ENCODE data around the gene OIP5.
"Not testable (repeated sequence)": the region's sequence is repeated elsewhere in the genome, so short reads cannot be mapped to it uniquely, and the experiment has no call there.

Gene OIP5

DNA sequence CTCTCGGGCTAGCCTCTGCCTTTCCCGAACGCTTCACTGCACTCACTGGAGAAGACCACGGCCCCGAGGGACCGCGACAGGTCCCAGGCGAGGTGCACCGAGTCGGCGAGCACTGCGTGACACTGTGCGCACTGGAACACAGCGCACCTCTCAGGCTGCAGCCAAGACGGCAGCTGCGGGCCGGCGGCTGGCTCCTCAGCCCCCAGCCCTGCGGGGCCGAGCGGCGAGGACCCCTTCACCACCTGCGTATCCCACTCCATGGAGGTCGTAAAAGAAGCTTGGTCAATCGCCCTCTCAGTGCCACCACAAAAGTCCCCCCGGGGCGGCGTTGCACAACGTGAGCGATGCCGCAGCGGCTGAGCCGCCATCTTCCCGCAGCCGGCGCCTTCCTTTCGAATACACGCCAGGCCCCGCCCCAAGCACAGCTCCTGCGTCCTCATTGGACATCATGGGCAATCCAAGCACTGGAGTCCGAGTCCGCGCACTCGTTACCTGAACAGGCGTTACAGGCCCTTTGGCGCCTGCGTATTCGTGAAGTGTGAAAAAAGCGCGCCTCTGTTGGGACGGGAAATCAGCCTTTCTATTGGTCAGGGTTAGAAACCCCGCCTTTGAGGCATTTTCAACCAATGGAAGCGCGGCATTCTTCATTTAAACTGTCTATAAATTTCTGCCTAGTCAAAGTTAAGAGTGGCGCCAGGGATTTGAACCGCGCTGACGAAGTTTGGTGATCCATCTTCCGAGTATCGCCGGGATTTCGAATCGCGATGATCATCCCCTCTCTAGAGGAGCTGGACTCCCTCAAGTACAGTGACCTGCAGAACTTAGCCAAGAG, at the start of gene OIP5, which contains the start of gene NUSAP1:
TSS of gene OIP5 (minus strand) at position 398 of the 832 bp plus-strand sequence. CDS start at position 368, 30 bp downstream.
TSS of gene NUSAP1 (plus strand) at position 688 of the 832 bp plus-strand sequence. CDS start at position 765, 77 bp downstream.
- DNase-seq = peak; percentile 90

- DNase-seq = no peak
Observed at GRCh38 chr15:41377978-41378377, 45.6 kb upstream of the OIP5 start.

DNA sequence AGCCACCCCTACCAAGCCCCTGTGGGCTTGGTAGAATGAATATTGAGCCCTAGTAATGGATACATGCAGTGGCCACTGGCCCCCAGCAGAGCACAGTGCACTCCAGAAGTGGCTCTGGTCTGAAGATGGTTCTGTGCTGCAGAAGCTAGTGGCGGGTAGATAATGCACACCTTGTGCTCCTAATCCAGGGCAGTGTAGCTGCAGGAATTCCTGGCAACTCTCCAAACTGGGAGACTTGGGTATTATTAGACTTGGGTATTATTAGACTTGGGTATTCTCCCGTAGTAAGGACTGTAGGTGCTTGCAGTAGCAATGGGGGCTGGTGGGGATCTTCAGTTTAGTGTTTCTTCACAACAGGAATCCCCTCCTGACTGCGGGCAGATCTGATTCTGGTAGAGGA, 35.0 kb upstream of the OIP5 start:
- DNase-seq = no peak

- no peak for DNase-seq
Observed at GRCh38 chr15:41354371-41354770, 22.0 kb upstream of the OIP5 start.

- no peak for DNase-seq
Observed at GRCh38 chr15:41350057-41350717, 17.8 kb upstream of the OIP5 start.

DNA sequence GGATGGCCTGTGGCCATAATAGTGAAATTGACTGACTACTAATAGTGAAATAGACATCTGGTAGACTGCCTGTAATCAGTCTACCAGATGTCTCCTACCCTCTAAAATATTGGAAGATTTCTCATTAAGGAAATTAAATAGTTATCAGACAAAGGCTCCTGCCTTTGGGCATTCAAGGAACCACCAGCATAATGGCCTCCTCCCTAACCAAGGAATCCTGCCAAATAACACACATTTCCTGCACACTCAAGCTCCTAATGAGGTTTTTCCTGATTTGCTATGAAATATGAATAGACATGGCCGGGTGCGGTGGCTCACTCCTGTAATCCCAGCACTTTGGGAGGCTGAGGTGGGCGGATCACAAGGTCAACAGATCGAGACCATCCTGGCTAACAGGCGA, 14.8 kb upstream of the OIP5 start:
- DNase-seq = no peak

- no peak for DNase-seq
Observed at GRCh38 chr15:41341519-41341918, 9.1 kb upstream of the OIP5 start.

- no peak for DNase-seq
Observed at GRCh38 chr15:41340189-41340695, 7.9 kb upstream of the OIP5 start.

GRCh38 chr15:41337631-41338522, 5.5 kb upstream of the OIP5 start:
- DNase-seq = no peak

- DNase-seq = no peak
Observed at GRCh38 chr15:41337047-41337446, 4.7 kb upstream of the OIP5 start.

GRCh38 chr15:41336549-41336948, 4.2 kb upstream of the OIP5 start:
- DNase-seq = no peak

- DNase-seq = no peak
Observed at GRCh38 chr15:41334293-41335120, 2.1 kb upstream of the OIP5 start.

DNA sequence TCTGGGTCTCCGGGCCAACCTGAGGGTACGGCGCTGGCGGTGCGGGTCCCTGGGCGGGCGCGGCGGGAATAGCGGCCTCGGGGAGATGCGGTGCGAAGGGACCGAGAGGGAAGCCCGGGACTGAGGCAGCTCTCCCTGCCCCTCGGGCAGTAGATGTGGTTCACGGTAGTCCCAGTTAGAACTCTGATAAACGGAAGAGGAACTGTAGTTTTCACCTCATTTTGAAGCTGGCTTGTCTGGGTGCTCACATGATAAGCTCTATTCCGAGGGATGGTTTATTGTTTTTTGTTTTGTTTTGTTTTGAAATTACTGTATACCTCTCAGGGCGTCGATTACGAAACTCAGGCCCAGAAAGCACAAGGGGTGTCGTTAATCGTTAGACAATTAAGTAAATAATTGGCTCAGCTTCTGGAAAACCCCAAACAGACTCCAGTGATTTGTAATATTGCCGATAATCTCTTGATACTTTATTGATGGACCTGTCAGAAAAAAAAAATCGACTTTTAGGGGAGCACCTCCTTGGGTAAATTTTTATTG, 703 bp upstream of the OIP5 start:
- DNase-seq = peak; percentile 41

GRCh38 chr15:41331833-41332193, 578 bp downstream of the OIP5 start:
- no peak for DNase-seq

DNA sequence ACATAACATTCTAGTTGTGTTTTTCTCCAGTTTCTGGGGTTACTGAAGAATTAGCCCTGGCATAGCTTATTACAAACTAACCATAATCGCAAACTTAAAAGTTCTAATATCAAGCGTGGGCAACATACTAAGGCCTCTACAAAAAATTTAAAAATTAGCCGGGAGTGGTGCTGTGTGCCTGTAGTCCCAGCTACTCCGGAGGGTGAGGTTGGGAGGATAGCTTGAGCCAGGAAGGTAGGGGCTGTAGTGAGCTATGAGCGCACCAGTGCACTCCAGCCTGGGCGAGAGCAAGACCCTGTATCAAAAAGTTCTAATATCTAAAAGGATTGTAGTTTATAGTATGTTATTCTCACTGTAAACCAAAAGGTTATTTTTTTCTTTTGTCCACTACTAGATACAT, 1.1 kb downstream of the OIP5 start:
- DNase-seq = no peak

DNA sequence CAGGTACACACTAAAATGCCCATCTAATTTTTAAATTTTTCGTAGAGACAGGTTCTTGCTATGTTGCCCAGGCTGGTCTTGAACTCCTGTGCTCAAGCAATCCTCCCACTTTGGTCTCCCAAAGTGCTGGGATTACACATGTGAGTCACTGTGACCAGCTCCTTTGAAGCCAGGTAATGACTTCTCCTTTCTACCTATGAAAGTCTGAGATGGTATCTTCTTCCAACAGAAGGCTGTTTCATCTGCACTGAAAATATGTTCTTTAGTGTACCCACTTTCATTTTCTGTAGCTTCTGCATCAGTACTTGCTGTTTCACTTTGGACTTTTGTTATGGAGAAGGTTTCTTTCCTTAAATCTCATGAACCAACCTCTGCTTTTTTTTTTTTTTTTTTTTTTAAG, 8.8 kb downstream of the OIP5 start:
- DNase-seq = no peak

DNA sequence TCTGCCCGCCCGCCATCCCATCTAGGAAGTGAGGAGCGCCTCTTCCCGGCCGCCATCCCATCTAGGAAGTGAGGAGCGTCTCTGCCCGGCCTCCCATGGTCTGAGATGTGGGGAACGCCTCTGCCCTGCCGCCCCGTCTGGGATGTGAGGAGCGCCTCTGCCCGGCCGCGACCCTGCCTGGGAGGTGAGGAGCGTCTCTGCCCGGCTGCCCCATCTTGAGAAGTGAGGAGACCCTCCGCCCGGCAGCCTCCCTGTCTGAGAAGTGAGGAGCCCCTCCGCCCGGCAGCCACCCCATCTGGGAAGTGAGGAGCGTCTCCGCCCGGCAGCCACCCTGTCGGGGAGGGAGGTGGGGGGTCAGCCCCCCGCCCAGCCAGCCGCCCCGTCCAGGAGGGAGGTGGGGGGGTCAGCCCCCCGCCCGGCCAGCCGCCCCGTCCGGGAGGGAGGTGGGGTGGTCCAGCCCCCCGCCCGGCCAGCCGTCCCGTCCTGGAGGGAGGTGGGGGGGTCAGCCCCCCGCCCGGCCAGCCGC, 11.5 kb downstream of the OIP5 start:
- not testable (repeated sequence) for DNase-seq

DNA sequence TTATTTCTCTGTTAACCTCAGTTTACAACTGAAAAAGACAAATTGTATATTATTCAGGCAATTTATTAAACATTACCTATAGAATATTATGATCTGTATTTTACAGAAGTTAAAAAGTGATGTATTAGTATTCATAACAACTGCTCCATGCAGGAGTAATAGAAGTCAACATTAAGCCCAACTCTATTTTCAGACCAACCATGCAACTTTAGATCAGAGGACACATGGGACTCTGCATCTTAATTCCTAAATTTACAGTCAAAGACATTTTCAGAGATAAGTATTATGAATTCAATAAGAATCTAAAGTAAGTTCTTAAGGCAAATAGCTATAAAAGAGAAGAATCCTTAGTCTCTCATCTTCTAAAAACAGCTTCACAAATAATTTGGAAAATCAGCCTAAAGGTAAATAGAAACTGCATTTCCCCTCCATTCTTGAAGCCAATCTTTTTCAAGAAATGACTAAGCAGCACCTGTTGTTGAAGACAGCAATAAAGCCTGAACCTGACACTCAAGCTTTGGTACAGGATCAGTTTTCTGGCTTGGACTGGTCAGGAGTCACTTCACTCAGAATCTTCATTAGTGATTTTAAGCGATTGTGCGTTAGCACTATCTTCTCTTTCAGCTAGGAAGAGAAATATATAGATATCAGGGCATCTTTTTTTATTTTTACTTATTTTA, 23.0 kb downstream of the OIP5 start:
- no peak for DNase-seq

- DNase-seq = no peak
Observed at GRCh38 chr15:41307679-41308078, 24.7 kb downstream of the OIP5 start.

DNA sequence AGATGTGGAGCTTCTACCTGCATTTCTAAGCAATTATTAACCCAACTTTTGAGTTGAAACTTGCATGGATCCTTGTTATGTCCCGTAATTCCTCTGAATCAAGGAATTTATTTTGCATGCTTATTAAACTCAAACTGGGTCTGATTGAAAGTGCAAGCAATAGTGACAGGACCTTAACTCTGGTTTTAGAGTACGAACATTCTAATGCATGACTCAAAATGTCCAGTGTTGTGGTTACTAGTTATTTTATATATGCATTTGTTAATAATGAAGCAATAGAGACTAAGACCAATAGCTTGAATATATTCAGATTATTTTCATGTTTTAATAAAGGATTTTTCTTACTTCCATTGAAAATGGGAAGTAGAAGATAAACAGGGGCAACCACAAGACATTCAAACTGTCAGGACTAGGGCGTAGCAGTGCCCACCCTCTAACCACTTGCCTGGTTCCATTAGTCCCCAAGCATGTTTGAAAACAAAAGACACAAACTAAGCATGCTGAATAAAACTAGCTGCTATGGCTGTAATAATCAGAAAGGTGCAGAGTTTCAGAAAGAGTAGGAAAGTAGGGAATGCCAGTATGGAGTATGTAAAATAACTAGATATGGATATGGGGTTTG, 28.1 kb downstream of the OIP5 start:
- DNase-seq = no peak

- no peak for DNase-seq
Observed at GRCh38 chr15:41301587-41301986, 30.8 kb downstream of the OIP5 start.
